Suppressor macrophage treated with lipopolysaccharide for 4 hours (primary cell): ENCODE results near the gene FAM20B.
A peak's percentile ranks its signal among the peaks of the same experiment; 100 is the strongest.
"Not testable (repeated sequence)": the region's sequence is repeated elsewhere in the genome, so short reads cannot be mapped to it uniquely, and the experiment has no call there.

Experiments used
- DNase-seq: peaks from one replicate; pipeline ENCODE4 v3.0.0-alpha.2; 2020

Gene FAM20B

GRCh38 chr1:179025975-179026812 lies 500 bp downstream of the FAM20B start:
- peak; percentile 80 for DNase-seq

GRCh38 chr1:179026813-179027669 lies 1.3 kb downstream of the FAM20B start:
- no peak for DNase-seq

- DNase-seq: no peak
Observed at GRCh38 chr1:179029321-179029759, 3.6 kb downstream of the FAM20B start.

GRCh38 chr1:179030130-179030529 lies 4.4 kb downstream of the FAM20B start:
- DNase-seq: no peak

- no peak for DNase-seq
Observed at GRCh38 chr1:179030683-179031082, 5.0 kb downstream of the FAM20B start.

GRCh38 chr1:179031284-179031683 lies 5.6 kb downstream of the FAM20B start:
- DNase-seq: no peak

- peak; percentile 47 for DNase-seq
Observed at GRCh38 chr1:179031855-179032513, 6.3 kb downstream of the FAM20B start.

- peak; percentile 84 for DNase-seq
Observed at GRCh38 chr1:179034720-179035119, 9.0 kb downstream of the FAM20B start.

GRCh38 chr1:179036844-179037465 lies 11.3 kb downstream of the FAM20B start:
- DNase-seq: no peak

- no peak for DNase-seq
Observed at GRCh38 chr1:179038528-179039281, 13.0 kb downstream of the FAM20B start.

- not testable (repeated sequence) for DNase-seq
Observed at GRCh38 chr1:179039502-179040174, 13.9 kb downstream of the FAM20B start.

GRCh38 chr1:179040175-179040551 lies 14.5 kb downstream of the FAM20B start:
- not testable (repeated sequence) for DNase-seq

GRCh38 chr1:179042087-179042486 lies 16.4 kb downstream of the FAM20B start:
- DNase-seq: no peak

- DNase-seq: no peak
Observed at GRCh38 chr1:179042700-179043099, 17.0 kb downstream of the FAM20B start.

GRCh38 chr1:179043266-179043665 lies 17.6 kb downstream of the FAM20B start:
- DNase-seq: no peak

GRCh38 chr1:179043907-179044306 lies 18.2 kb downstream of the FAM20B start:
- no peak for DNase-seq

- no peak for DNase-seq
Observed at GRCh38 chr1:179046808-179047635, 21.3 kb downstream of the FAM20B start.

GRCh38 chr1:179047636-179047997 lies 21.9 kb downstream of the FAM20B start:
- DNase-seq: no peak

- DNase-seq: no peak
Observed at GRCh38 chr1:179048339-179049124, 22.8 kb downstream of the FAM20B start.

GRCh38 chr1:179052776-179053175 lies 27.1 kb downstream of the FAM20B start:
- DNase-seq: no peak
